ENCODE measurements around the gene ALG12.

The ALG12 gene

GRCh38 chr22:49911881-49912625 lies 6.2 kb downstream of the ALG12 start:
- H3K4me3 Mint-ChIP-seq = no peak overlapping the region

GRCh38 chr22:49910229-49911155 lies 7.7 kb downstream of the ALG12 start:
- no peak for TF ChIP-seq CTCF (IDR thresholded peaks at IDR 0.05)
- Mint-ChIP-seq H3K4me1 (no peaks in the 10 kb centered on the region), H3K27ac (no peak overlapping the region), H3K9me3 (no peaks in the 10 kb centered on the region), H3K36me3 (ENCODE audit: low read depth) (peaks cover 19% of the 10 kb centered on the region), H3K27me3 (ENCODE audit: low read depth, poor library complexity) (no peaks in the 10 kb centered on the region), H3K4me3 (no peak overlapping the region)
- DNase-seq = no peak

More at GRCh38 chr22:49911881-49912625, 6.2 kb downstream of the ALG12 start:
- H3K27ac Mint-ChIP-seq = no peak overlapping the region
- TF ChIP-seq CTCF (IDR thresholded peaks at IDR 0.05) = no peak
- no peaks in the 10 kb centered on the region for H3K4me1 Mint-ChIP-seq
- H3K9me3 Mint-ChIP-seq = no peaks in the 10 kb centered on the region
- peaks cover 12% of the 10 kb centered on the region for H3K36me3 Mint-ChIP-seq (ENCODE audit: low read depth)
- no peaks in the 10 kb centered on the region for H3K27me3 Mint-ChIP-seq (ENCODE audit: low read depth, poor library complexity)
- DNase-seq = no peak

GRCh38 chr22:49909476-49910205 lies 8.6 kb downstream of the ALG12 start:
- no peak for DNase-seq
- no peaks in the 10 kb centered on the region for H3K4me1 Mint-ChIP-seq
- H3K27ac Mint-ChIP-seq = peak overlapping the region; percentile 59
- no peak overlapping the region for H3K4me3 Mint-ChIP-seq
- no peak for TF ChIP-seq CTCF (IDR thresholded peaks at IDR 0.05)
- H3K36me3 Mint-ChIP-seq (ENCODE audit: low read depth) = peaks cover 25% of the 10 kb centered on the region
- no peaks in the 10 kb centered on the region for H3K9me3 Mint-ChIP-seq
- no peaks in the 10 kb centered on the region for H3K27me3 Mint-ChIP-seq (ENCODE audit: low read depth, poor library complexity)

- H3K36me3 Mint-ChIP-seq (ENCODE audit: low read depth) = peaks cover 29% of the 10 kb centered on the region
- no peaks in the 10 kb centered on the region for H3K9me3 Mint-ChIP-seq
- no peak for TF ChIP-seq CTCF (IDR thresholded peaks at IDR 0.05)
- no peak for DNase-seq
- H3K27ac Mint-ChIP-seq = peak overlapping the region; percentile 19
- no peak overlapping the region for H3K4me3 Mint-ChIP-seq
- H3K4me1 Mint-ChIP-seq = no peaks in the 10 kb centered on the region
- H3K27me3 Mint-ChIP-seq (ENCODE audit: low read depth, poor library complexity) = no peaks in the 10 kb centered on the region
Measured at GRCh38 chr22:49907807-49908206, 10.4 kb downstream of the ALG12 start.

- no peak for DNase-seq
- Mint-ChIP-seq H3K4me1 (no peaks in the 10 kb centered on the region), H3K9me3 (no peaks in the 10 kb centered on the region), H3K36me3 (ENCODE audit: low read depth) (peaks cover 32% of the 10 kb centered on the region), H3K27ac (peak overlapping the region; percentile 71), H3K4me3 (no peak overlapping the region), H3K27me3 (ENCODE audit: low read depth, poor library complexity) (no peaks in the 10 kb centered on the region)
- no peak for TF ChIP-seq CTCF (IDR thresholded peaks at IDR 0.05)
Measured at GRCh38 chr22:49906799-49907290, 11.4 kb downstream of the ALG12 start.
